ENCODE results near the gene CAMK2A. TPM values are rescaled to one million over a fixed set of nuclear protein-coding genes. Genes with fewer than 3 reads are reported as not detected.
"Not testable (repeated sequence)": the region's sequence is repeated elsewhere in the genome, so short reads cannot be mapped to it uniquely, and the experiment has no call there.

CAMK2A gene
- total RNA-seq, 4 donors from 2014 or later: 1.2 TPM; not detected in 3

GRCh38 chr5:150236313-150236712, 53.3 kb downstream of the CAMK2A start:
- TF ChIP-seq CTCF (IDR thresholded peaks at IDR 0.05) (no peak), POLR2A (IDR thresholded peaks at IDR 0.05) (no peak)
- Histone ChIP-seq H3K4me1 (no peaks in the 10 kb centered on the region), H3K27ac (no peak overlapping the region), H3K36me3 (no peaks in the 10 kb centered on the region), H3K9me3 (no peaks in the 10 kb centered on the region), H3K27me3 (no peaks in the 10 kb centered on the region), H3K4me3 (no peak overlapping the region)
- DNase-seq: no peak

- H3K4me1 ChIP-seq: no peaks in the 10 kb centered on the region
- no peak for DNase-seq
- H3K9me3 ChIP-seq: no peaks in the 10 kb centered on the region
- no peaks in the 10 kb centered on the region for H3K36me3 ChIP-seq
- no peak overlapping the region for H3K27ac ChIP-seq
- no peak for TF ChIP-seq CTCF (IDR thresholded peaks at IDR 0.05)
- no peak for TF ChIP-seq POLR2A (IDR thresholded peaks at IDR 0.05)
- H3K27me3 ChIP-seq: no peaks in the 10 kb centered on the region
- no peak overlapping the region for H3K4me3 ChIP-seq
Observed at GRCh38 chr5:150235500-150235854, 54.1 kb downstream of the CAMK2A start.

GRCh38 chr5:150234576-150235499, 54.7 kb downstream of the CAMK2A start:
- no peaks in the 10 kb centered on the region for H3K36me3 ChIP-seq
- no peak overlapping the region for H3K27ac ChIP-seq
- H3K4me3 ChIP-seq: no peak overlapping the region
- DNase-seq: peak in 1 of 3 donors; percentile 9
- H3K9me3 ChIP-seq: no peaks in the 10 kb centered on the region
- H3K27me3 ChIP-seq: no peaks in the 10 kb centered on the region
- H3K4me1 ChIP-seq: no peaks in the 10 kb centered on the region
- TF ChIP-seq CTCF (IDR thresholded peaks at IDR 0.05) (no peak), POLR2A (IDR thresholded peaks at IDR 0.05) (no peak)

- H3K4me1 ChIP-seq, H3K27ac ChIP-seq: not testable (repeated sequence)
Observed at GRCh38 chr5:150233706-150234105, 55.9 kb downstream of the CAMK2A start.

GRCh38 chr5:150230842-150231241, 58.7 kb downstream of the CAMK2A start:
- no peaks in the 10 kb centered on the region for H3K36me3 ChIP-seq
- no peaks in the 10 kb centered on the region for H3K27me3 ChIP-seq
- TF ChIP-seq POLR2A (IDR thresholded peaks at IDR 0.05): no peak
- no peak for TF ChIP-seq CTCF (IDR thresholded peaks at IDR 0.05)
- no peaks in the 10 kb centered on the region for H3K4me1 ChIP-seq
- no peak overlapping the region for H3K27ac ChIP-seq
- DNase-seq: no peak
- H3K4me3 ChIP-seq: no peak overlapping the region
- no peaks in the 10 kb centered on the region for H3K9me3 ChIP-seq

More at GRCh38 chr5:150233706-150234105, 55.9 kb downstream of the CAMK2A start:
- not testable (repeated sequence) for H3K4me3 ChIP-seq, H3K36me3 ChIP-seq, DNase-seq, H3K9me3 ChIP-seq, H3K27me3 ChIP-seq

- no peak for DNase-seq
- no peak for TF ChIP-seq CTCF (IDR thresholded peaks at IDR 0.05)
- no peak for TF ChIP-seq POLR2A (IDR thresholded peaks at IDR 0.05)
- H3K4me1 ChIP-seq: no peaks in the 10 kb centered on the region
Observed at GRCh38 chr5:150229571-150229970, 60.0 kb downstream of the CAMK2A start.

More at GRCh38 chr5:150229571-150229970, 60.0 kb downstream of the CAMK2A start:
- Histone ChIP-seq H3K4me3 (no peak overlapping the region), H3K27me3 (no peaks in the 10 kb centered on the region), H3K36me3 (no peaks in the 10 kb centered on the region), H3K9me3 (no peaks in the 10 kb centered on the region), H3K27ac (no peak overlapping the region)

Measured in Peyer's patch (tissue), 4 donors.